PC-3 (cell line): ENCODE data around the gene THADA. TPM values are rescaled to one million over a fixed set of nuclear protein-coding genes. Genes with fewer than 3 reads are reported as not detected.

ENCODE experiments used
- ATAC-seq: fragments of 200-7000 bp; cut with Tn5 transposase; 2 replicates; pipeline ENCODE4 v1.9.1; 2020; ENCODE audit warnings: mild to moderate bottlenecking, moderate library complexity
- BruUV-seq: library from RNA; stranded (reverse); fragments of 400-500 nt; replicated peaks from 2 replicates; lab custom pipeline; 2021; lab: Mats Ljungman, UMichigan
- CTCF ChIA-PET: fragments of 300-600 bp; sonication (Branson Sonifier 250); formaldehyde crosslinking; loops from one replicate; lab custom pipeline; 2022; ENCODE audit warnings: antibody characterized with exemption; lab: Charles Lee
- POLR2A ChIA-PET: fragments of 300-600 bp; sonication (Branson Sonifier 250); formaldehyde crosslinking; loops from one replicate; lab custom pipeline; 2022; ENCODE audit warnings: antibody characterized with exemption; ENCODE audit not compliant: unreplicated experiment; lab: Charles Lee
- DNase-seq: peaks from one replicate; pipeline ENCODE4 v3.0.0-alpha.2; 2015
- H2AFZ ChIP-seq: fragments of 300-600 bp; sonication (generic); 2 replicates; pipeline ENCODE4 v1.6.0; 2016; ENCODE audit warnings: antibody characterized with exemption, low read length
- H3F3A ChIP-seq: fragments of 300-600 bp; sonication (generic); one replicate; pipeline ENCODE4 v1.6.0; 2017; ENCODE audit warnings: antibody characterized with exemption, low read length, control low read depth, mild to moderate bottlenecking; ENCODE audit not compliant: unreplicated experiment
- H3K27ac ChIP-seq: fragments of 300-600 bp; sonication (generic); 2 replicates; pipeline ENCODE4 v1.5.1; 2016; ENCODE audit warnings: mild to moderate bottlenecking, low read length
- H3K27me3 ChIP-seq: fragments of 300-600 bp; sonication (generic); 2 replicates; pipeline ENCODE4 v1.6.1; 2016; ENCODE audit warnings: low read length, mixed read lengths
- H3K36me3 ChIP-seq: fragments of 300-600 bp; sonication (generic); 2 replicates; pipeline ENCODE4 v1.6.1; 2016; ENCODE audit warnings: low read depth, mixed run types, low read length, mixed read lengths
- H3K4me1 ChIP-seq: fragments of 300-600 bp; sonication (generic); 2 replicates; pipeline ENCODE4 v1.5.1; 2016; ENCODE audit warnings: low read length; ENCODE audit not compliant: insufficient read depth
- H3K4me2 ChIP-seq: fragments of 300-600 bp; sonication (generic); 2 replicates; pipeline ENCODE4 v1.6.0; 2016; ENCODE audit warnings: low read length
- H3K4me3 ChIP-seq: fragments of 300-600 bp; sonication (generic); 2 replicates; pipeline ENCODE4 v1.5.1; 2016; ENCODE audit warnings: mild to moderate bottlenecking, low read length, mixed read lengths
- H3K79me2 ChIP-seq: fragments of 300-600 bp; sonication (generic); 2 replicates; pipeline ENCODE4 v1.6.1; 2017; ENCODE audit warnings: low read length, mixed read lengths
- H3K9ac ChIP-seq: fragments of 300-600 bp; sonication (generic); 2 replicates; pipeline ENCODE4 v1.6.0; 2016; ENCODE audit warnings: mild to moderate bottlenecking, low read length
- H3K9me2 ChIP-seq: fragments of 300-600 bp; sonication (generic); replicated peaks from 2 replicates; pipeline ENCODE4 v1.6.1; 2016; ENCODE audit warnings: mixed run types, low read length, mixed read lengths
- H3K9me3 ChIP-seq: fragments of 300-600 bp; sonication (generic); 2 replicates; pipeline ENCODE4 v1.6.1; 2016; ENCODE audit warnings: low read length, mixed read lengths
- H4K20me1 ChIP-seq: fragments of 300-600 bp; sonication (generic); 2 replicates; pipeline ENCODE4 v1.6.1; 2016; ENCODE audit warnings: low read length, mixed read lengths
- CTCF ChIP-seq: fragments of 300-600 bp; sonication (generic); conservative IDR thresholded peaks from 2 replicates; pipeline ENCODE4 v1.5.1; 2017; ENCODE audit warnings: antibody characterized with exemption, low read depth, mild to moderate bottlenecking, low read length
- EZH2 ChIP-seq: fragments of 300-600 bp; sonication (generic); IDR thresholded peaks from one replicate; pipeline ENCODE4 v1.6.1; 2017; ENCODE audit warnings: antibody characterized with exemption, mild to moderate bottlenecking, low read length; ENCODE audit not compliant: unreplicated experiment
- EZH2phosphoT487 ChIP-seq: fragments of 300-600 bp; sonication (generic); IDR thresholded peaks from 2 replicates; pipeline ENCODE4 v1.6.1; 2018; ENCODE audit warnings: mild to moderate bottlenecking, antibody characterized with exemption, low read length, borderline replicate concordance
- intact Hi-C: fragments of 100-400 bp; cut with micrococcal nuclease; formaldehyde crosslinking; loops from 2 replicates; pipeline ENCODE4 v1.9.0; 2023
- total RNA-seq: library from RNA; depleted of rRNA; stranded (reverse); fragments of >200 nt; gene quantifications from 2 replicates; pipeline ENCODE4 v1.2.3, GENCODE V29; 2014

THADA gene
- total RNA-seq, 1 experiment from 2014 or later, result 33.6 TPM

DNA sequence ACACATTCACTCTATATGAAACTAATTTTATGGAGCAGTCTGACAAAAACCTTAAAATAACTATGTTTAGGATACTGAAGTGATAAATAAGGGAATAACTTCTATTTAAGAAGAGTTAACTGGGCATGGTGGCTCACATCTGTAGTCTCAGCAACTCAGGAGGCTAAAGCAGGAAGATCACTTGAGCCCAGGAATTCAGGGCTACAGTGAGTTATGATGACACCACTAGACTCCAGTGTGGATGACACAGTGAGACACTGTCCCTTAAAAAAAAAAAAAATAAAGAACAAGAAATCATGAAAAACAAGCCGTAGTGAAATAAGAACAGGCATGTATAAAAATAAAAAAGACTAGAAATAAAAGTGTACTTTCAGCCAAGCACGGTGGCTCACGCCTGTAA is 82.0 kb downstream of the THADA start:
- Histone ChIP-seq H4K20me1 (no peaks in the 10 kb centered on the region), H3K27me3 (no peaks in the 10 kb centered on the region), H3K79me2 (no peaks in the 10 kb centered on the region), H3K27ac (no peak overlapping the region), H3K4me3 (no peak overlapping the region), H3K4me2 (no peak overlapping the region), H3K9me3 (no peaks in the 10 kb centered on the region), H3K4me1 (no peaks in the 10 kb centered on the region), H3K9me2 (no peaks in the 10 kb centered on the region), H2AFZ (no peak overlapping the region), H3K36me3 (peaks cover 6% of the 10 kb centered on the region; the same call in 1 of the 2 replicates), H3K9ac (no peak overlapping the region), H3F3A (no peaks in the 10 kb centered on the region)
- intact Hi-C loops, result no loop called here
- no TSS peak for BruUV-seq
- TF ChIP-seq EZH2 (no peak), CTCF (no peak), EZH2phosphoT487 (no peak)
- DNase-seq, result no peak
- no peak for ATAC-seq
- ChIA-PET POLR2A (no interaction called here), CTCF (no interaction called here)

DNA sequence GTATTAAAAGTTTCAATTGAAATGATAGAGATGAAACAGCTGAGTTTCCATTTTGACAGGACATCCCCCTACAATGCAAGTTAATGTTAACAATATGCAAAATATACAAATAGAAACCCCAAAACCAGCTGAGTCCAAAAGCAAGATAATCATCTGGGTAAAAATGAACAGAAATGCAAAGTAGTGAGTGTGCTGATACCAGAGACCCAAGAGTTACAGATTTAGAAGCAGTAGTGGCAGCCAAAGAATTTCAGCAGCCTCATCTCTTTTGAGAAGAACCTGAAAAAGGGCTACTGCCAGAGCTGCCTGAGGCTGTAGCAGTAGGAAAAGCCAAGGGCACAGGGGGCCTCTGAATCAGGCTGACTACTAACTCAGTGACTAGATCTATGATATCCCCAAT is 82.6 kb downstream of the THADA start:
- no peaks in the 10 kb centered on the region for H3K4me1 ChIP-seq
- no peak overlapping the region for H3K27ac ChIP-seq
- ChIA-PET POLR2A (no interaction called here), CTCF (no interaction called here)
- H3K79me2 ChIP-seq, result no peaks in the 10 kb centered on the region
- no peaks in the 10 kb centered on the region for H3K27me3 ChIP-seq
- DNase-seq (no peak), ATAC-seq (no peak)
- no peak overlapping the region for H3K4me2 ChIP-seq
- H3K9ac ChIP-seq, result no peak overlapping the region
- H3K36me3 ChIP-seq, result peaks cover 6% of the 10 kb centered on the region; the same call in 1 of the 2 replicates
- H2AFZ ChIP-seq, result no peak overlapping the region
- H3K9me3 ChIP-seq, result no peaks in the 10 kb centered on the region
- H4K20me1 ChIP-seq, result no peaks in the 10 kb centered on the region
- H3K4me3 ChIP-seq, result no peak overlapping the region
- no TSS peak for BruUV-seq
- TF ChIP-seq CTCF, result no peak
- no peak for TF ChIP-seq EZH2
- TF ChIP-seq EZH2phosphoT487, result no peak
- intact Hi-C loops, result no loop called here
- H3F3A ChIP-seq, result no peaks in the 10 kb centered on the region
- no peaks in the 10 kb centered on the region for H3K9me2 ChIP-seq

DNA sequence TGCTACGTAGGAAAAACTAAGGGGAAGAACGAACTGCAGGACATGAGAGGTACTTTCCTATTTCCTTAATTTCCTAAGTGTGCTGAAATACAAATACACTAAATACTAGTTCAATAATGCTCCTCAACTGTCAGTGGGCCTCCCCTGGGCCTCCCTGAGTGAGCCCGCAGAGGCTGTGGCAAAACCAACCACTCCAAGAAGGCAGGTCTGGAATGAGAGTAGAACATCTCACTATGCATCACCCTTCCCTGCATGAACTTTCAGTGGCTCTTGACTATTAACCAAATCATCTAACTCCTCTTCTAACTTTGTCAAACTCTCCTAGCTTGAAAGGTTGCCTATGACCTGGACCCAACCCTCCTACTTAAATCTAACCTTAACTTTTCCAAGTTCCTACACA is 84.6 kb downstream of the THADA start:
- no peak for DNase-seq
- H3K9me2 ChIP-seq, result no peaks in the 10 kb centered on the region
- CTCF ChIA-PET, result interaction anchor here (0.6 kb wide), 1 partner anchor 282 kb away, joined by 3 read pairs; no protein-coding TSS in a partner anchor
- H3K79me2 ChIP-seq, result no peaks in the 10 kb centered on the region
- H3K4me2 ChIP-seq, result no peak overlapping the region
- no peaks in the 10 kb centered on the region for H3F3A ChIP-seq
- POLR2A ChIA-PET, result interaction anchor here (0.6 kb wide), 1 partner anchor 241 kb away, joined by 3 read pairs; no protein-coding TSS in a partner anchor
- TF ChIP-seq EZH2phosphoT487 (no peak), CTCF (no peak), EZH2 (no peak)
- H3K27ac ChIP-seq, result no peak overlapping the region
- no TSS peak for BruUV-seq
- H3K27me3 ChIP-seq, result no peaks in the 10 kb centered on the region
- H3K36me3 ChIP-seq, result peaks cover 6% of the 10 kb centered on the region; the same call in 1 of the 2 replicates
- no peaks in the 10 kb centered on the region for H4K20me1 ChIP-seq
- ATAC-seq, result no peak
- intact Hi-C loops, result no loop called here
- no peak overlapping the region for H2AFZ ChIP-seq
- no peak overlapping the region for H3K9ac ChIP-seq
- H3K4me1 ChIP-seq, result peaks cover 12% of the 10 kb centered on the region
- H3K4me3 ChIP-seq, result no peak overlapping the region
- no peaks in the 10 kb centered on the region for H3K9me3 ChIP-seq
